ENCODE results near the gene MAPRE2.
"Not testable (repeated sequence)": the region's sequence is repeated elsewhere in the genome, so short reads cannot be mapped to it uniquely, and the experiment has no call there.

DNA sequence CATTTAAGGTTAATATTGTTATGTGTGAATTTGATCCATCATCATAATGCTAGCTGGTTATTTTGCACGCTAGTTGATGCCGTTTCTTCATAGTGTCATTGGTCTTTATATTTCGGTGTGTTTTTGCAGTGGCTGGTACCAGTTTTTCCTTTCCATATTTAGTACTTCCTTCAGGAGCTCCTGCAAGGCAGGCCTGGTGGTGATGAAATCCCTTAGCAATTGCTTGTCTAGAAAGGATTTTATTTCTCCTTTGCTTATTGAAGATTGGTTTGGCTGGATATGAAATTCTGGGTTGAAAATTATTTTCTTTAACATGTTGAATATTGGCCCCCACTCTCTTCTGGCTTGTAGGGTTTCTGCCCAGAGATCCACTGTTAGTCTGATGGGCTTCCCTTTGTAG lies 109.0 kb downstream of the MAPRE2 start:
- not testable (repeated sequence) for TF ChIP-seq RXRA (CRISPR knock-in tag; IDR thresholded peaks at IDR 0.05); TOE1 (CRISPR knock-in tag; IDR thresholded peaks at IDR 0.05); EZH2 (conservative IDR thresholded peaks at IDR 0.05; ENCODE audit: low read depth, low read length); SIN3A (IDR thresholded peaks at IDR 0.05; ENCODE audit: borderline replicate concordance, low read depth, low read length)
- TF ChIP-seq, protein P1, sequence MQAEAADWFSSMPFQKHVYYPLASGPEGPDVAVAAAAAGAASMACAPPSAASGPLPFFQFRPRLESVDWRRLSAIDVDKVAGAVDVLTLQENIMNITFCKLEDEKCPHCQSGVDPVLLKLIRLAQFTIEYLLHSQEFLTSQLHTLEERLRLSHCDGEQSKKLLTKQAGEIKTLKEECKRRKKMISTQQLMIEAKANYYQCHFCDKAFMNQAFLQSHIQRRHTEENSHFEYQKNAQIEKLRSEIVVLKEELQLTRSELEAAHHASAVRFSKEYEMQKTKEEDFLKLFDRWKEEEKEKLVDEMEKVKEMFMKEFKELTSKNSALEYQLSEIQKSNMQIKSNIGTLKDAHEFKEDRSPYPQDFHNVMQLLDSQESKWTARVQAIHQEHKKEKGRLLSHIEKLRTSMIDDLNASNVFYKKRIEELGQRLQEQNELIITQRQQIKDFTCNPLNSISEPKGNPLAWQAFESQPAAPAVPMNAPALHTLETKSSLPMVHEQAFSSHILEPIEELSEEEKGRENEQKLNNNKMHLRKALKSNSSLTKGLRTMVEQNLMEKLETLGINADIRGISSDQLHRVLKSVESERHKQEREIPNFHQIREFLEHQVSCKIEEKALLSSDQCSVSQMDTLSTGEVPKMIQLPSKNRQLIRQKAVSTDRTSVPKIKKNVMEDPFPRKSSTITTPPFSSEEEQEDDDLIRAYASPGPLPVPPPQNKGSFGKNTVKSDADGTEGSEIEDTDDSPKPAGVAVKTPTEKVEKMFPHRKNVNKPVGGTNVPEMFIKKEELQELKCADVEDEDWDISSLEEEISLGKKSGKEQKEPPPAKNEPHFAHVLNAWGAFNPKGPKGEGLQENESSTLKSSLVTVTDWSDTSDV (CRISPR knock-in tag; IDR thresholded peaks at IDR 0.05): not testable (repeated sequence)

Data from HepG2 (cell line).